Activated CD4-positive, alpha-beta T cell treated with anti-CD3 and anti-CD28 coated beads, Interleukin-2, amount 50 U/mL, for 16 hours (primary cell): ENCODE data around the gene TRAF2.
"Not testable (repeated sequence)": the region's sequence is repeated elsewhere in the genome, so short reads cannot be mapped to it uniquely, and the experiment has no call there.

Experiments used
- DNase-seq: peaks from one replicate; pipeline ENCODE4 v3.0.0-alpha.2; 2020

The TRAF2 gene

DNA sequence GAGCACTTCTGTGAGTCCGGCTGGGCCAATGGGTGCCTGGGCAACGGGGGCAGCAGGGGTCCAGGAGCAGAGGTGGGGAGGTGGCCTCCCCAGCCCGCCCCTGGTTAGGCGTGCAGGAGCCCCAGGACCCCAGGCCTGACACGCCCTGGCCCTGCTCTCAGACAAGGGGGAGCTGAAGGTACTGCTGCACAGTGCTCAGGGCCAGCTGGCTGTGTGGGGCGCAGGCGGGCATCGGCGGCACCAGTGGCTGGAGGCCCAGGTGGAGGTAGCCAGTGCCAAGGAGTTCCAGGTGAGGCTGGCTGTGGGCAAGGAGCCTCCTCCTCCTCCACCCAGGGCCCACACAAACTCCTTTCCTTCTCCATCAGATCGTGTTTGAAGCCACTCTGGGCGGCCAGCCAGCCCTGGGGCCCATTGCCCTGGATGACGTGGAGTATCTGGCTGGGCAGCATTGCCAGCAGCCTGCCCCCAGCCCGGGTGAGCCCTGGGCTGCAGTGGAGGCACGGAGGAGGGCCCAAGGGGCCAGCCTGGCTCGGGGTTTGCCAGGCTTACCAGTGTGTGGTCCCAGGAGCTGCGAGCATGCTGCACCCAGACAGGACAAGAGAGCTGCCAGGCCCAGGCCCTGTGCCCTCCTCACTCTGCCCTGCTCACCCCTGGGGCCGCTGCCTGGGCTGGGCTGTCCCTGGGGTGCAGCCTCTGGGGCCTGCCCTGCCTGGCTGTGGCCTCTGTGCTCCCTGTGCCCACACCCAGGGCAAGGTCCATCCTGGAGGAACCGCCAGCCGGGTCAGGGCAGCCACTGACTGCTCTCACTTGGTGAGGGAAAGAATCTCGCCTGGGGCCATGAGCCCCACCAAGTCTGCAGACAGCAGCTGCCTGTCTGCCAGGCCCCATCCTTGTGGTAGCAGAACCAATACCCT lies 27.2 kb upstream of the TRAF2 start:
- no peak for DNase-seq

DNA sequence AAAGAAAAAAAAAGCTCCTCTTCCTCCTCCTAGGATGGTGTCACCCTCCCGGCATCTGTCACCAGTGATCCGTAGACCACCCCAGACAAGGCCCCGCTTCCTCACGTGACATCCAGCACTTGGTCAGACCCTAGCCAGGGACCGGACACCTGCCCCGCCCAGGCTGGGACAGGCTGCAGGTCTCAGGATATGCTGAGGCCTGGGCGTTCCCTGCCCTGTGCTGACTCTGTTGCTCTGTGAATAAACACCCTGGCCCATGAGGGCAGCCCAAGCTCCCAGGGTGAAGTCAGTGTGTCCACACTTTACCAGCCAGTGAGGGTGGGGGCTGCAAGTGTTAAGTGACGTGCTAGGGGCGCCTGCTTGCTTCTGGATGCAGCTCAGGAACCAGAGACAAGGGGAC lies 25.8 kb upstream of the TRAF2 start:
- DNase-seq: no peak

DNA sequence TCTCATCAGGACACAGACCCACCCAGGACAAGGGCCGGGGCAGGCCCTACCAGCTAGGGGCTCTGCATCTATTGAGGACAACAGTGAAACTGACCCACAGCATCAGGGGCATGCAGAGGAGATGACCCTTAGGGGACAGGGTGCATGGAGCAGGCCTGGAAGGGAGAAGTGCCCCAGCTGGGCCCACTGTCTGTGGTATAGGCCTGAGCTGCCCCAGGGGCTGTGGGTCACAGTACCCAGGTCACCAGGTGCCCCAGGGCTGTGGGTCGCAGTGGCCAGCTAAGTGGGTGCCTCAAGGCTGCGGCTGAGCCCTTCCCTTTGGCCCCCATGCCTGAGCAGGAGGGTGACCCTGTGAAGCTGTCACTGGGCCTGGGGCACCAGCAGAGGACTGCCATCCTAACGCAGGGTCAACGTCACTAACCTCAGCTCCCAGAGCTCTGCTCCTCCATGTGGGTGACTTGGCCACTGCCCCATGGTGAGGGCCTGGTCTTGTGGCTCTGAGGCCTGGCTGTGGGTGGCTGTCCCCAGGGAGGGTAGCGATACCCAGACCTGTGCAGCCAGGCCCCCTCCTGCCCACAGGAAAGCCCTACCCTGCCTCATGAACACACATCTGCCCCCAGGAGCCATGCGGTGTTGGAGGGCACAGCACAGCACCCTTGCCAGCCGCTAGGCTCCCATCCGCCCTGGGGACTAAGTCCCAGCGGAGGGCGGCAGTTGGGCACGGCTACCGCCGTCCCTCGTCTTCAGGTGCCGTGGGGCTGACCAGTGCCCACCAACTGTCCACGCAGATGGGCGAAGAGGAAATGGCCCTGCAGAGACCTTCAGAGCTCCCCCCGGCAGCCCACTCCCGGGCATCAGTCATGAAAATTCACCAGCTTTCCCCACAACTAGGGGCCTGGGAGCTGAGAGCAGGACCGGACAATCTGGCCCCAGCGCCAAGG lies 25.1 kb upstream of the TRAF2 start:
- no peak for DNase-seq

DNA sequence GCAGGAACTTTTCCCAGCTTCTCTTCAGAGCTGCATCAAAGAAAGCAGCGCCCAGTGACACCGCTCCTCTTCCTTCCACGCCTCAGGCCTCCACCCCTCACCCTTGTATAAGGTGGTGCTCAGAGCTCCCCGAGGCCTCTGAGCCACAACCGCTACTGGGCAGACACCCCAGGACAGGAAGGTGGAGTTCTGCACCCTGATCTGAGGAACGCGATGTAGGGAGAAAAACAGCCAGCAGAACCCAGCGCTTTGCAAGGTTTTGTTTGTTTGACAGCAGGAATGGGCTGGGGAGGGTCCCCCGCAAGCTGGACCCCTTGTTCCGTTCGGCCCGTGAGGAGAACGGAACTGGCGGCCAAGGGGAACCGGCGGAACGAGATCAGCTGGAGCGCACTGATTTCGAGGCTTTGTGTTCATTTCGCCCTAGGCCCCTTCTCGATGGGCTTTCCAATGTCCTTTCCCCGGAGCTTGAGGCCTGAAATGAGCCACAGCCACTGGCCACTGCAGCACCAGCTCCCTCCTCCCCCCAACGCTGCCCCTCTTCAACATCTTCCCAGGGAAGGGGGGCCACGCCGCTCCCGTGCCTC lies 24.4 kb upstream of the TRAF2 start:
- no peak for DNase-seq

DNA sequence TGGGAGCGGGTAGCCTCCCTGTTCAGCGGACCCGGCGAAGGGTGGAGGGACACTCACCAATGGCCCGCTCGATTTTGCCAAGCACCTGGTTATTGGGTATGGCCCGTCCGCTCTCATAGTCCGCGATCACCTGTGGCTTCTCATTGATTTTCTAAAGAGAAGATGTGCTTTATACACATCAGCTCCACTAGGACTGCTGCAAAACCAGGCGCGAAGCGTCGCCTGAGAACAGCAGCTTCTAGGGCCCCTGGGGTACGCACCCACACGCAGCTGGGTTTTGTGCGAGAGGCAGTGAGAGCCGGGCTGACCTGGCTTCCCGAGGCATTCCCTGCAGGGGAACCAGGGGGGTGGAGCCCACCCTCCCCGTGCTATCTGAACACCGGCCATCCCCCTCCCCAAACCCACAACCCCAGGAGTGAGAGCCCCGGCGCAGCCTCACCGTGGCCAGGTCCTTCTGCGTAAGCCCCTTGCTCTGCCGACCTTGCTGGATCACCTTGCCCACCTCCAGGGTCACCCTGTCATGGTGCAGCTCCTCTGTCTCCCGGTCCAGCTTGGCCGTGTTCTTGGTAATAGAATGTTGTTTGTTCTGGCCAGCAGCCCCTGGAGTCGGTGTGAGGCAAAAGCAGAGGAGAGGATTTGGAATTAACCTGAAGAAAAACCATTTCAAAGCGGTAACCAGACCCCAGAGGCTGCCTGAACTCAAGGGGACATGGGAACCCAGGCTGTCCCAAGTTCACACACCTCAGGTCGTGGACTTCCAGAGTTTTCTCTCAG lies 23.3 kb upstream of the TRAF2 start:
- no peak for DNase-seq

DNA sequence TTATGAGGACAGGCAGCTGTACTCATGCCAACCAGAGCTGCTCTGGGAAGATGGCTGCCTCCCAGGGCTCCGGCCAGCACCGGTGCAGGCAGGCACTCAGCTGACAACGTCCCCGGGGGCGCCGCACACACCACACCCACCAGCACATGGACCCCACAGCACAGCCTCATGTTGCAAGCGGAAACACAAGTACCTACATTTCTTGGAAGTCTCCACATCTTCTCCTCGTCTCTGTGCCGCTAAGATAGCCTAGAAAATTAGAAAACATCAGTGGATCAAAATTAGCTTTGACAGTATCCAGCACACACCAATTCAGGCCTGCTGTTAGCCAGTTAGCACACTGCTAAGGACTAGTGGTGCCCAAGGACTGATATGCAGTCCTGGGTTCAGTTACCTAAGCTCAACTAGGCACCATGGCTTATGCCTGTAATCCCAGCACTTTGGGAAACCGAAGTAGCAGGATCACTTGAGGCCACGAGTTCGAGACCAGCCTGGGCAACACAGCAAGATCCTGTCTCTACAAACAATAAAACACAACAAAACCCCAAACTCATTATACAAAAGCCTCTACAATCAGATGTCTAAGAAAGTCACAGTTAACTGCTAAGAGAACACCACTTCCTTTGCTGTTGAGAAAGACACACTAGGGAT lies 22.6 kb upstream of the TRAF2 start:
- DNase-seq: no peak

DNA sequence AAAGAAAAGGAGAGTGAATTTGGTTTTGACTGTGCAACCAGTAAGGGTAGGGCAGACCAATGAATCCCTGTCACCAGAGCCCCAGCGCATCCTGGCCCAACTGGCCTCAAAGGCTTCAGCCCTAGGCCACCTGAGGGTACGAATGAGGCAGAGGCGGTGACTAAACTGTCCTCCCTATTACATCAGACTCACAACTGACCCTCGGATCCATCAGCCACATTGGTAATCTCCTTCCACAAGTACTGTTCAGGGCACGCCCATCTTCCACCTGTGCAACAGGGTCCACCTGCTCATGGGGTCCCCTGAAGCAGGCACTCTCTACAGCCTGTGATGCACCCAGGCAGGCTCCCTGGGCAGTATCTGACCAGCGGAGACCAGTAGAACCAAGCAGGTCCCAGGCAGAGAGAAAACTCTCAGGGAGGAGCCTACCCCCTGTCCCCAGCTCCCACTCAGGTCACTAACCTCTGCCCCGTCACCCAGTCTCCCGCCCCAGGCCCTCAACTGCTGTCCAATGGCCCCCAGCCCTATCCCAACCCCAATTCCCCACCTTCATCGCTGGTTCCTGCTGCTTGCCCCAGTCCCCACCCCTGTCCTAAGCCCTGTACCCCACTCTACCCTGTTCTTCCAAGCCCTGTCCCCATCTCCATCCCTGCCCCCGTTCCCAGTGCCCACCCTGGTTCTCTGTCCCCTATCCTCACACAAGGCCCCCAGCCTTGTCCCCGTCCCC lies 21.1 kb upstream of the TRAF2 start:
- DNase-seq: no peak

DNA sequence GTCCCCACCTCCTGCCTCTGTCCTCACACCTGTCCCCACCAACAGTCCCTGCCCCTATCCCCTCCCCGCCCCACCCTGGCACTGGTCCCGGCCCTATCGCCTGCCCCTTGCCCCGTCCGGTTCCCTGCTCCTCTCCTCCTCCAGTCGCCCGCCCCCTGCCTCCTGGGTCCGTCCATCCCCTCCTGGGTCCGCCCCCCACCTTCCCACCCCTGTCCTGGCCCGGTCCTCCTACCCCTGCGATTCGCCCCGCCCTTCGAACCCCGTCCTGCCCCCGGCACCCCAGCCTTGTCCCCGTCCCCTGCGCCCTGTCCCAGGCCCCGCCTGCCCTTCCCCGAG lies 20.6 kb upstream of the TRAF2 start:
- peak; percentile 22 for DNase-seq

DNA sequence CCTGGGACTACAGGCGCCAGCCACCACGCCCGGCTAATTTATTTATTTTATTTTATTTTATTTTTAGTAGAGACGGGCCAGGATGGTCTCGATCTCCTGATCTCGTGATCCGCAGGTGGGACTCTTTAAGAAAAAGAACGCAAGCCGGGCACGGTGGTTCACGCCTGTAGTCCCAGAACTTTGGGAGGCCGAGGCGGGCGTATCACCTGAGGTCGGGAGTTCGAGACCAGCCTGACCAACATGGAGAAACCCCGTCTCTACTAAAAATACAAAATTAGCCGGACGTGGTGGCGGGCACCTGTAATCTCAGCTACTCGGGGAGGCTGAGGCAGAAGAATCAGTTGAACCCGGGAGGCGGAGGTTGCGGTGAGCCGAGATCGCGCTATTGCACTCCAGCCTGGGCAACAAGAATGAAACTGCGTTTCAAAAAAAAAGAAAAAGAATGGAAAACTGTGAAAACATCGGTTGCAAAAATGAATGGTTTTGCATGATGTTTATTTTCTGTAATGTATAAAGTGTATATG lies 19.4 kb upstream of the TRAF2 start:
- DNase-seq: not testable (repeated sequence)

DNA sequence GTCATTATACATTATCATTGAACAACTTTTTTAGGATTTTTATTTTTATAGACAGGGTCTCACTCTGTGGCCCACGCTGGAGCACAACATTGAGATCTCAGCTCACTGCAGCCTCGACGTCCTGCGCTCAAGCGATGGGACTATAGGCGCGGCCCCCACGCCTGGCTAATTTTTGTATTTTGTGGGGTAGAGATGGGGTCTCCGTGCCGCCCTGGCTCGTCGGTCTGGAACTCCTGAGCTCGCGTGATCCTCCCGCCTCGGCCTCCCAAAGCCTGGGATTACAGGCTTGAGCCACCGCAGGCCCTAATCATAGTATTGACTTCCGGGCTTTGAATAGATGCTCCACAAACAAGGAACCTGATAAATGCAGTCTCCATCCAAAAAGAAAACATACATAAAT lies 18.8 kb upstream of the TRAF2 start:
- DNase-seq: no peak

DNA sequence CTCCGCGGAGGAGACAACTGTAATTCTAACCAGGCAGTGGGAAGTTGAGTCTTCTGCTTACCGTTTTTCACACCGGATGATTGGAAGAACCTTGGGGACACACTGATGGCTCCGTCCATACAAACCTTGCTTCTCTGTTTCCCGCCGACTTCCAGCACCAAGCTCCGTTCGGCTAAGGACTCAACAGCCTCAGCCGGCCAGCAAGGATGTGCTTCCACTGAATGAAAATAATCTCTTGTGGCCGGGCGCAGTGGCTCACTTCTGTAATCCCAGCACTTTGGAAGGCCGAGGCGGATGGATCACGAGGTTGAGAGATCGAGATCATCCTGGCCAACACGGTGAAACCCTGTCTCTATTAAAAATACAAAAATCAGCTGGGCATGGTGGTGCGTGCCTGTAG lies 18.4 kb upstream of the TRAF2 start:
- no peak for DNase-seq

DNA sequence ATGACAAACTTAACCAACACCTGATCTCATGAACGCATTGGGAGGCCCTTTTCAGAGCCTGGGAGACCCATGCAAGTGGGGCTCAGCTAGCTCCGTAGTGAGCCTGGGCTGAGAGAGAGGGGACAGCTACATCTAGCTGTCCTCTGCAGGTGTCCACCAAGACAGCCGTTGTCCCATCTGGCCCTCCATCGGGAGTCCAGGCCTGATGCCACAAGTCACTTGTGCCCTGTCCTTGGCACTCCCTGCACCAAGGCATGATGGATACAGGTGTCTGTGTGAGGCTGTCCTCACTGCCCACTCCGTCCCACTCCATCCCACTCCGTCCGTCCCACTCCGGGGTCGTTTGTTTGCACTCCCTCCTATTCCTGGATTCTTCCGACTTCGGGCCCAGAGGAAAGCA lies 17.7 kb upstream of the TRAF2 start:
- DNase-seq: no peak

DNA sequence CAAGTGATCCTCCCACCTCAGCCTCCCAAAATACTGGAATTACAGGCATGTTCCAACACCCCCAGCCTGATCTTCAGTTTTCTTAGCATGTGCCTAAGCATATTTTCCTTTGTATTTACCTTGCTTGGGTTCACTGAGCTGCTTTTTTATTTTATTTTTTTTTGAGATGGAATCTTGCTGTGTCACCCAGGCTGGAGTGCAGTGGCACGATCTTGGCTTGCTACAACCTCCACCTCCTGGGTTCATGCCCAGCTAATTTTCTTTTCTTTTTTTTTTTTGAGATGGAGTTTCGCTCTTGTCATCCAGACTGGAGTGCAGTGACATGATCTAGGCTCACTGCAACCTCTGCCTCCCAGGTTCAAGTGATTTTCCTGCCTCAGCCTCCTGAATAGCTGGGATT lies 16.7 kb upstream of the TRAF2 start:
- not testable (repeated sequence) for DNase-seq

DNA sequence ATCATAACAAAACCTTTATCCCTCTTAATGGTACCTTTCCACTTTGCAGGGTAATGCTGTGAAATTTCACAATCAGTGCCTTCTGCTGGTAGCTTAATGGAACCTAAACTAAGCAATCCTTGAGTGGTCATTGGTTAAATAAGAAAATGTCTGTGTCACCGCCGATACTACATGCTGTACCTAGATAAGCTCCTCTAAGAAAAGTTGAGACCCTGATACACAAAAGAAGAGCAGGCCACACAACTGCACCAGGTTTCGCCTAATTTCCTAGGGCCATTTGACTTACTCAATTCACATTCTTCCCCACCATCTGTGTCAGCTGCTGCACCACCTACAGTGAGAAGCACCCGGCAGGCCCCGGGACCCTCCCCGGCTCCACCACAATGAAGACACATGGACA lies 11.2 kb upstream of the TRAF2 start:
- DNase-seq: no peak

DNA sequence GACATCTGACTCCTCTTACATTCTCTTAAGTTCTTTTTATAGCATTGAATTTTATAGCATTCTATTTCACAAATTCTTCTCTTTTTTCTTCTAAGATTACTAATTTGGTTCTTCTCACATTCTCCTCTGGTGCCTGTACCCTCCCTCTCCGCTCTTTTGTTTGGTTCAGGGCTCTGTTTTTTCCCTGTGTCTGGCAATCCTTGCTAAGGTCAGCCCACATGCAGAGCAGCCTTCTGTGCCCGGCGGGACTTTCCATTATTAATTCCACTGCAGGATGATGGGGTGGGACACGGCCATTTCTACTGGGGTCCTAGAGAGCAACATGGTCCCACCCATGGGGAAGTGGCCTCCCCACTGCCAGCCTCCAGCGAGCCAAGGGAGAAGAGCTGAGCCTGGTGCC lies 9.8 kb upstream of the TRAF2 start:
- no peak for DNase-seq

DNA sequence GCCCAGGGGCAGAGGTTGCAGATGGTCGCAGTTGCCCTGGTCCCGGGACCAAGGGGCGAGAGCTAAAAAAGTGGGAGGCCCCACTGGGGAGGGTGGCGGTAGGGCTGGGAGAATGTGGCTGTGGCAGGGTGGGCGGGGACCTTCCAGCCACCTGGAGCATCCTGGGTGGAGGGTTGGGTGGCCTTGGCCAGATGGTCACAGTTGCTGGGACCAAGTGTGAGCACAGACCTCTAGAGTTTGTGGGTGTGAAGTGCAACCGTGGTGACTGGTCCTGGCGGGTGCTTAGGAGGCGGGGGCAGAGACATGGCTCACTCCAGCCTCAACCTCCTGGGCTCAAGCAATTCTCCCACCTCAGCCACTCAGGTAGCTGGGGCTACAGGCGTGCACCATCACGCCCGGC lies 5.7 kb upstream of the TRAF2 start:
- DNase-seq: no peak

DNA sequence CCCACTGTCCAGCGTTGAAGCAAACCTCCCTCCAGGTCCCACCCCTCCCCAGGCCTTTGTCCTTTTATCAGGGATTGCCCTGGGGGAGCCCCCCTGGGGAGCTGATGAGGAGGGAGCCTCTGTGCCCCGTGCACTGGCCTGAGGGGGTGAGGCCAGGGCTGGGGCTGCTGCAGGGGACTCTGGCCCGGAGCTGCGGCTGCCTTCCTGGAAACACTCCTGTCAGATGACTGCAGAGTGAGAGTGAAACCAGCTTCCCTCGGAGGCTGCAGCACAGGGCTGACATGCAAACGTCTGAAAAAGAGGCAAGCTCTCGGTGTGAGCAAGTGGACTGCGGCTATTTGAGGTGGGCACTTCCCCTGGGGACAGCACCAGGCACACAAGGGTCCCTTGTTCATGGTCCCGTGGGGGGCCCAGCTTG lies 4.6 kb upstream of the TRAF2 start:
- DNase-seq: peak; percentile 89

DNA sequence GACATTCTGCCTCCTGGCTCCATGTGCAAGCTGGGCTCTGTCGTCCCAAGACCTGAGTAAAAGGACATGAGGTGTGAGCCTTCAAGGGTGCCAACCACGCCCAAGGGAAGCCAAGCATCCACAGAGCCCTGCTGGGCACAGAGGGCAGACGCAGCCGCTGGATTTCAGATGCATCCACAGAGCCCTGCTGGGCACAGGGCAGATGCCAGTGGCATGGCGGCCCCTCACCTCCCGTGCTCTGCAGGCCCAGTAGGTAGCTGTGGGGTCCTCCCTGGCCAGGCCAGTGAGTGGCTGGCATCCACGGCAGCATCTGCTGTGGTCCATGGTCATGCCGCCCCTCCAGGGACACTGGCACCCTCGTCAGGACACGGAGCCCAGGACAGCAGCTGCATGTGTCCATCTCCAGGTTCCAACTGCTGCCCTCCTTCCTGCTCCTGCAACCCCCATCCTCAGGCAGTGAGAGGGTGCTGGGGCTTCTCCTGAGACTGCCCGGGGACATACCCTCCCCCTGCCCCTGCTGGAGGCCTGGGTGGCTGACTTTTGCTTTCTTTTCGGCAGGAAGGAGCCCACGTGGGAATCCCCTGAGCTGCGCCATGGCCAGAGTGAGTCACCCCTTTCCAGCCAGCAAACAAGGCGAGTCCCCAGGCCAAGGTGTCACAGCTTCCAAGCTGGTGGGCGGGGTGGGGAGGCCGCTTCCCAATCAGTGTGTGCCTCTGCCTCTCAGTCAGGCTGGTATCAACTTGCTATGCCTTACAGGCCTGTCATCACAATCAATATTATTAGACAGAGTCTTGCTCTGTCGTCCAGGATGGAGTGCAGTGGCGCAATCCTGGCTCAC lies 4.0 kb upstream of the TRAF2 start:
- peak; percentile 96 for DNase-seq

DNA sequence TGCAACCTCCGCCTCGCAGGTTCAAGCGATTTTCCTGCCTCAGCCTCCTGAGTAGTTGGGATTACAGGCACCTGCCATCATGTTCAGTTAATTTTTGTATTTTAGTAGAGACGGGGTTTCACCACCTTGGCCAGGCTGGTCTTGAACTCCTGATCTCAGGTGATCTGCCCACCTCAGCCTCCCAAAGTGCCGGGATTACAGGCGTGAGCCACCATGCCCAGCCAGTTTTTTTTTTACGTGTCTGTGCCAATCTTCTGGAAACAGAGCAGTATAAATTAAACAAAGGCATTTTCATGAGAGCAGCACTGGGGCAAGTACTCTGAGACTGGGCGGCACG lies 3.4 kb upstream of the TRAF2 start:
- not testable (repeated sequence) for DNase-seq

DNA sequence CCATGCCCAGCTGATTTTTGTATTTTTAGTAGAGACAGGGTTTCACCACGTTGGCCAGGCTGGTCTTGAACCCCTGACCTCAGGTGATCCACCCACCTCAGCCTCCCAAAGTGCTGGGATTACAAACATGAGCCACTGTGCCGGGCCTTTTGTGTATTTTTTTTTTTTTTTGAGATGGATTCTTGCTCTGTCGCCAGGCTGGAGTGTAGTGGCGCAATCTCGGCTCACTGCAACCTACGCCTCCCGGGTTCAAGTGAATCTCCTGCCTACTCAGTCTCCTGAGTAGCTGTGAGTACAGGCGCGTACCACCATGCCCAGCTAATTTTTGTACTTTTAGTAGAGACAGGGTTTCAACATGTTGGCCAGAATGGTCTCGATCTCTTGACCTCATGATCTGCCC lies 2.6 kb upstream of the TRAF2 start:
- not testable (repeated sequence) for DNase-seq
